HEK293 (cell line): Measurements from ENCODE around the gene PDRG1.

ENCODE experiments used
- CTCF ChIA-PET: fragments of 350-600 bp; formaldehyde crosslinking; extraction: SDS; loops from one replicate; lab custom pipeline; 2021; ENCODE audit warnings: antibody characterized with exemption; lab: Yijun Ruan, JAX
- POLR2A ChIA-PET: fragments of 300-600 bp; formaldehyde crosslinking; extraction: SDS; loops from one replicate; lab custom pipeline; 2020; ENCODE audit warnings: antibody characterized with exemption, inconsistent platforms; lab: Yijun Ruan, JAX
- H3K27ac ChIP-seq: fragments of 200-500 bp; sonication (Bioruptor generic); 2 replicates; pipeline ENCODE4 v1.5.1; 2014; ENCODE audit warnings: low read depth, low read length, control low read depth, inconsistent platforms; ENCODE audit errors: extremely low read depth
- H3K36me3 ChIP-seq, 2 experiments: fragments of 200-500 bp in 1 of 2; sonication (Bioruptor generic) in 1 of 2; 1 replicate in 1 of 2; 2 replicates in 1 of 2; pipeline ENCODE4 v1.5.1; 2014 to 2017; ENCODE audit warnings: inconsistent platforms in 2 of 2, low read length in 2 of 2; ENCODE audit not compliant: control insufficient read depth in 2 of 2, insufficient read depth in 1 of 2
- H3K4me1 ChIP-seq: fragments of 200-500 bp; sonication (Bioruptor generic); 2 replicates; pipeline ENCODE4 v1.5.1; 2014; ENCODE audit warnings: mild to moderate bottlenecking, low read length, inconsistent platforms; ENCODE audit not compliant: control insufficient read depth, insufficient read depth
- H3K4me3 ChIP-seq: 2 replicates; pipeline ENCODE4 v1.5.1; 2011; ENCODE audit warnings: low read depth, mild to moderate bottlenecking, control low read depth, low read length, moderate library complexity
- H3K9me3 ChIP-seq: fragments of 200-500 bp; sonication (Bioruptor generic); 2 replicates; pipeline ENCODE4 v1.5.1; 2014; ENCODE audit warnings: low read depth, low read length, inconsistent platforms; ENCODE audit not compliant: control insufficient read depth, insufficient read depth
- BCL6B ChIP-seq: fragments of 450-650 bp; formaldehyde crosslinking; IDR thresholded peaks from 2 replicates; pipeline ENCODE4 v1.5.1; 2017; ENCODE audit warnings: missing biosample characterization, missing genetic modification characterization
- IKZF3 ChIP-seq: fragments of 450-650 bp; IDR thresholded peaks from 2 replicates; pipeline ENCODE4 v1.5.0; 2018; ENCODE audit warnings: missing biosample characterization, mild to moderate bottlenecking, missing genetic modification characterization, moderate library complexity
- KLF17 ChIP-seq: fragments of 450-650 bp; formaldehyde crosslinking; IDR thresholded peaks from 2 replicates; pipeline ENCODE4 v1.5.1; 2016; ENCODE audit warnings: missing biosample characterization, missing genetic modification characterization
- PRDM2 ChIP-seq: fragments of 450-650 bp; formaldehyde crosslinking; IDR thresholded peaks from 2 replicates; pipeline ENCODE4 v1.5.1; 2016; ENCODE audit warnings: missing biosample characterization, missing genetic modification characterization, borderline replicate concordance
- ZBTB10 ChIP-seq: fragments of 450-650 bp; formaldehyde crosslinking; IDR thresholded peaks from 2 replicates; pipeline ENCODE4 v1.5.1; 2016; ENCODE audit warnings: missing biosample characterization, missing genetic modification characterization
- ZBTB26 ChIP-seq: fragments of 450-650 bp; formaldehyde crosslinking; optimal IDR thresholded peaks from 2 replicates; pipeline ENCODE3; 2016; ENCODE audit warnings: missing biosample characterization, mild to moderate bottlenecking, missing genetic modification characterization
- ZNF132 ChIP-seq: fragments of 450-650 bp; formaldehyde crosslinking; IDR thresholded peaks from 2 replicates; pipeline ENCODE4 v1.5.1; 2017; ENCODE audit warnings: missing biosample characterization, missing genetic modification characterization, borderline replicate concordance
- ZNF146 ChIP-seq: fragments of 450-650 bp; formaldehyde crosslinking; IDR thresholded peaks from 2 replicates; pipeline ENCODE4 v1.5.1; 2016; ENCODE audit warnings: missing biosample characterization, missing genetic modification characterization
- ZNF202 ChIP-seq: fragments of 450-650 bp; formaldehyde crosslinking; IDR thresholded peaks from 2 replicates; pipeline ENCODE4 v1.5.1; 2016; ENCODE audit warnings: missing biosample characterization, missing genetic modification characterization, borderline replicate concordance
- ZNF280D ChIP-seq: fragments of 450-650 bp; formaldehyde crosslinking; IDR thresholded peaks from 2 replicates; pipeline ENCODE4 v1.5.1; 2016; ENCODE audit warnings: missing biosample characterization, missing genetic modification characterization
- ZNF394 ChIP-seq: fragments of 450-650 bp; formaldehyde crosslinking; IDR thresholded peaks from 2 replicates; pipeline ENCODE4 v1.5.1; 2016; ENCODE audit warnings: missing biosample characterization, missing genetic modification characterization, mild to moderate bottlenecking, moderate library complexity, borderline replicate concordance
- ZNF48 ChIP-seq: fragments of 450-650 bp; formaldehyde crosslinking; IDR thresholded peaks from 2 replicates; pipeline ENCODE4 v1.5.1; 2016; ENCODE audit warnings: missing biosample characterization, missing genetic modification characterization
- ZNF488 ChIP-seq: fragments of 450-650 bp; formaldehyde crosslinking; IDR thresholded peaks from 2 replicates; pipeline ENCODE4 v1.5.1; 2016; ENCODE audit warnings: missing biosample characterization, missing genetic modification characterization
- ZNF76 ChIP-seq: fragments of 450-650 bp; formaldehyde crosslinking; IDR thresholded peaks from 2 replicates; pipeline ENCODE4; 2016; ENCODE audit warnings: low read depth, missing biosample characterization, missing genetic modification characterization, borderline replicate concordance

Gene PDRG1

GRCh38 chr20:31945319-31945718 is 6.5 kb downstream of the PDRG1 start:
- no peak overlapping the region for H3K4me3 ChIP-seq
- ChIA-PET CTCF (interaction anchor here (0.5 kb wide), 1 partner anchor 93 kb away, joined by 3 read pairs; no protein-coding TSS in a partner anchor), POLR2A (no interaction called here)
- no peak for TF ChIP-seq PRDM2 (tag by site-specific recombination)
- TF ChIP-seq ZNF488 (tag by site-specific recombination), result no peak
- TF ChIP-seq ZBTB26 (tag by site-specific recombination), result no peak
- no peak for TF ChIP-seq KLF17
- no peak for TF ChIP-seq ZBTB10 (tag by site-specific recombination)
- no peak for TF ChIP-seq ZNF146 (tag by site-specific recombination)
- TF ChIP-seq ZNF202 (tag by site-specific recombination), result no peak
- no peak for TF ChIP-seq ZNF132 (tag by site-specific recombination)
- TF ChIP-seq BCL6B, result no peak
- no peaks in the 10 kb centered on the region for H3K4me1 ChIP-seq
- no peak overlapping the region for H3K27ac ChIP-seq
- H3K9me3 ChIP-seq, result no peaks in the 10 kb centered on the region
- H3K36me3 ChIP-seq, result peaks cover 0 to 82% of the 10 kb centered on the region in 2 experiments; a peak in 2 of 3 replicates

GRCh38 chr20:31943052-31943471 is 8.8 kb downstream of the PDRG1 start:
- CTCF ChIA-PET, result interaction anchor here (0.5 to 1.6 kb wide), 3 partner anchors 8 to 53 kb away, joined by 3 to 8 read pairs (median 3); partner anchors contain the start of gene PDRG1
- no peaks in the 10 kb centered on the region for H3K9me3 ChIP-seq
- H3K27ac ChIP-seq, result no peak overlapping the region
- no peak overlapping the region for H3K4me3 ChIP-seq
- TF ChIP-seq ZNF280D (no peak), ZNF394 (tag by site-specific recombination) (no peak), ZNF76 (tag by site-specific recombination) (no peak), IKZF3 (tag by site-specific recombination) (no peak), ZNF48 (tag by site-specific recombination) (no peak)
- TF ChIP-seq, all 188 proteins: peak for 0
- peaks cover 0 to 59% of the 10 kb centered on the region in 2 experiments; a peak in 2 of 3 replicates for H3K36me3 ChIP-seq
- H3K4me1 ChIP-seq, result no peaks in the 10 kb centered on the region
- POLR2A ChIA-PET, result interaction anchor here (1.4 kb wide), 1 partner anchor 9 kb away, joined by 7 read pairs; the partner anchor contains the start of gene PDRG1
